M059J (cell line): ENCODE data around the gene HM13. TPM values are rescaled to one million over a fixed set of nuclear protein-coding genes. Genes with fewer than 3 reads are reported as not detected.
"Not testable (repeated sequence)": the region's sequence is repeated elsewhere in the genome, so short reads cannot be mapped to it uniquely, and the experiment has no call there.

Source experiments
- DNase-seq: peaks from one replicate; pipeline ENCODE4 v3.0.0-alpha.2; 2012; ENCODE audit warnings: low read depth
- total RNA-seq: library from RNA; depleted of rRNA; stranded (reverse); fragments of >200 nt; shearing (Covaris generic); gene quantifications from 2 replicates; pipeline ENCODE4 v1.2.3, GENCODE V29; 2014; rRNA removed

HM13 gene
- total RNA-seq, 1 experiment from 2014 or later, result 248 TPM

DNA sequence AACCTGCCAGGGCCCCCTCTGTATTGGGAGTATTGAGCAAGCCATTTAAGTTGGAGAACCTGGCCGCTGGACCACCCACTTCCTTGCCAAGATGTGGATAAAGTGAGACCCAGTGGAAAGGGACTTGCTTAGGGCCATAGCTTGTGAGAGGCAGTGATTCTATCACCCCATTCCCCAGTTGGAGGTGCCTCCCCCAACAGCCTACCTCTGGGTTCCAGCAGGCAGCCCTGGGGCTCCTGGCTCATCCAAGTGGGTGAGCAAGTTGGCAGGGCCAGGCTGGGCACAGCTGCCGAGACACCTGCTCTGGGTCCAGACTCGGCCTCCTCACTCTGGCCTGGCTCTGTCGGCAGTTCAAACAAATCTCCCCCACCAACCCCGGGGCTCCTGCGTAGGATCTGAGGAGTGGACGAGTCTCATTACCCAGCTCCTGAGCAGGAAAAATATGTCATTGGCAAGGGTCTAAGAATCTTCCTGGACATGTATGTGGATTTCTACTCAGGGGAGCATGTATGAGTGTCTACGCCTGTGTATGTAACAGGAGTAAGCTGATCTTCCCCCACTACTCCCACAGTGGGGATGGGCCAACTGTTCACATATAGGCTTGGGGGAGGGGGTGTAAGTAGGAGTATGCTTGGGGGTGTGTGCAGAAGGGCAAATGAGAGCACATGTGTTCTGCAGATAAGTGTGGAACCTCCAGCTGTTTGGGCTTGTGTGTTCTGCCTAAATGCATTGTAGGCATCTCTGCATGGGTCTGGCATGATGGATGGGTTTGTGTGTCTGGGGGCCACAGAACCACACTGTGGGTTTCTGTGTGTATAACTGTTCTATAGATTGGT is 92.8 kb downstream of the HM13 start:
- DNase-seq, result peak; percentile 98

DNA sequence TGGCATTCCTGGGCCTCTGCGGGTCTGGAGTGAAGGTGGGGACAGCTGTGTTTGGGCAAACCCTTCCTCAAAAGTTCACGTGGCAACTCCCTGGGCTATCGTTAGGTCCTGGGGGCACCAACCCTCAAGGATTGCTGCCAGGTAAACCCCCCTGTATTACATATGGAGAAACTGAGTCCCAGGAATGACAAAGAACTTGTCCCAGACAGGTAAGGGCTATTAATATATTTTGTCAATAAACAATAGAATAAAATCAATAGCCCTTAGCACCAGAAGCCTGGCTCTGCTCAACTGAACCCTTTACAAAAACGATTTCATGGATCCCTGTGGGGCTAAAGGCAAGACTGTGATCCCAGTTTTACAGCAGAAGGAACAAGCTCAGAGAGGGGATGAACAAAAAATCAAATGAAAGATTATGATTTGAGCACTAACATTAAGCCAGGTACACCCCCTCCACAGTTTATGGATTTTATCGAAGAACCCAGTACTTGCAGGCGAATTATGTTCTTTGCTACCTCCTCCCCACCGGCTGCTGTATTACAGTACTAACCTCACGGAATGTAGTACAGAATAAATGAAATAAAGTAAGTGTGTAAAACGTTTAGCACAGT is 93.5 kb downstream of the HM13 start:
- DNase-seq, result peak; percentile 80

DNA sequence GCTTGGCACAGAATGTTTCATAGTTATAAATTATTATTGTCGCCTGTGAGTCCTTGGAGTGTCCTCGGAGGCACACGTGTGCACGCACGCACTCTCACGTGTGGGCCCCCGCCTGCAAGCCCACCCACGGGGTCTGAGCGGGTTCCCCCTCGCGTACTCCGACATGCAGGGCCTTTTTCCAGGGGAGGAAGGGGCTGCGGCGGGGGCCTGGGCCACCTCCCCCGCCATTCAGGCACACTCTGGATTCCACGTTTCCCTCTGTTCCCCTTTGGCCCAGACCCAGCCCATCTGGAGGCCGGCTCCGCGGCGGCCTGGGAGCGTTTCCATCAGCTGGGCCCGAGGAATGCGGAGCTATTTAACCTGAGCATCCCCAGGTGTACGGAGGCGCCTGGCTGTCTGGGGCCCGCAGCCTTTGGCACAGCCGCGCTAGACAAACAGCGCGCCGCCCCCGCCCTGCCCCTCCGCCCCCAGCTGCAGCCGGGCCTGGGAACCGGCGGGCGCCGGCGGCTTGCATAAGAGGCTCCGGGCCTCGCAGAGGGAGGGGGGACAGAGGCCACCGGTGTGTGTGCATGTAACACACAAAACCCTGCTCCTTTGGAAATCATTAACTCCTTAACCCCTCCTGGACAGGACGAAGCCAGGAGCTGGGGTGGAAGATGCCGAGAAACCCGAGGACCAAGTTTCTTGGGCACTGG is 94.2 kb downstream of the HM13 start:
- peak; percentile 94 for DNase-seq

DNA sequence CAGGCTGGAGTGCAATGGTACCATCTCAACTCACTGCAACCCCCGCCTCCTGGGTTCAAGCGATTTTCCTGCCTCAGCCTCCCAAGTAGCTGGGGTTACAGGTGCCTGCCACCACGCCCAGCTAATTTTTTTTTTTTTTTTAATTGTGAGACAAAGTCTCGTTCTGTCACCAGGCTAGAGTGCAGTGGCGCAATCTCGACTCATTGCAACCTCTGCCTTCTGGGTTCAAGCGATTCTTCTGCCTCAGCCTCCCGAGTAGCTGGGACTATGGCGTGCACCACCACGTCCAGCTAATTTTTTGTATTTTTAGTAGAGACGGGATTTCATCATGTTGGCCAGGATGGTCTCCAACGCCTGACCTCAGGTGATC is 98.0 kb downstream of the HM13 start:
- not testable (repeated sequence) for DNase-seq

DNA sequence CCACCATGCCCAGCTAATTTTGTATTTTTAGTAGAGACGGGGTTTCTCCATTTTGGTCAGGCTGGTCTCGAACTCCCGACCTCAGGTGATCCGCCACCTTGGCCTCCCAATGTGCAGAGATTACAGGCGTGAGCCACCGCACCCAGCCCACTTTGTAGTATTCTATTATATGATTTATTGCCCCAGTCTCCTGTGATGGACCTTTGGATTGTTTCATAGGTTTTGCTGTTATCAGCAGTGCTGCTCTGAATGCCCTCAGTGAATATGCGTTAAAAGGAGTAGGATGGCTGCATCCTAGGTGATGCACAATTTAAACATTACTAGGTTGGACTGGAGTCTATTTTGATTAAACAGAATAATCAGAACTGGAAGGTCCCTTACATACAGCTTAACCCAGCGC is 101.2 kb downstream of the HM13 start:
- DNase-seq, result no peak

DNA sequence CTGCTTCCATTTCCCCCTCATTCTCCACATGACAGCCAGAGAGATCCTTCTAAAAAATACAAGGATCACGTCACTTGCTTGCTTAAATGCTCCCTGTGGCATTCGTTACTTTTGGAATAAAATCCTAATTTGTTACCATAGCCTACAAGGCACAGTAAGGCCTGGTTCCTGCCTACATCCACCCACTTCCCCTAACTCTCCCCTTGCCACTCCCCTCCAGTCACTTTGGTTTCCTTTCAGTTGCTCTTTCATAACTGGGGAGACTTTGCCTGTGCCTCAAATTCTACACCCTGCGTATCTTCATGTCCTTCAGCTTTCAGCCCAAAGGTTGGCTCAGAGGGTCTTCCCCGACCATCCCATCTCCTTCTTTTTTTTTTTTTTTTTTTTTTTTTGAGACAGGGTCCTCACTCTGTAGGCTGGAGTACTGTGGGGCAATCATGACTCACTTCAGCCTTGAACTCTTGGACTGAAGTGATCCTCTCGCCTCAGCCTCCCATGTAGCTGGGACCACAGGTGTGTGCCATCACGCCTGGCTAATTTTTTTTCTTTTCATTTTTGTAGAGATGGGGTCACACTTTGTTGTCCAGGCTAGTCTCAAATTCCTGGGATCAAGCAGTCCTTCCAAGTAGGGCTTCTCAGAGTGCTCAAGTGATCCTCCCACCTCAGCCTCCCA is 103.3 kb downstream of the HM13 start:
- DNase-seq, result no peak

Other genes with a start within 250 kb of the HM13 start
- not detected in 2 replicates for gene DEFB116, start 205.9 kb upstream of the HM13 start, total RNA-seq
- gene DEFB118, start 145.8 kb upstream of the HM13 start, total RNA-seq, result not detected in 2 replicates
- gene DEFB119, start 123.9 kb upstream of the HM13 start, total RNA-seq, result not detected in 2 replicates
- gene DEFB121, start 108.2 kb upstream of the HM13 start, total RNA-seq, result not detected in 2 replicates
- not detected in 2 replicates for gene DEFB123, start 73.8 kb upstream of the HM13 start, total RNA-seq
- gene DEFB124, start 39.3 kb upstream of the HM13 start, total RNA-seq, result not detected in 2 replicates
- not detected in 2 replicates for gene REM1, start 39.2 kb upstream of the HM13 start, total RNA-seq
- 1,421 and 1,771 TPM in 2 replicates for gene ID1, start 90.8 kb downstream of the HM13 start, total RNA-seq
- gene COX4I2, start 123.5 kb downstream of the HM13 start, total RNA-seq, result not detected in 2 replicates
- 108 and 117 TPM in 2 replicates for gene BCL2L1, start 208.4 kb downstream of the HM13 start, total RNA-seq
- gene TPX2, start 224.8 kb downstream of the HM13 start, total RNA-seq, result 204 and 319 TPM in 2 replicates